Skeletal muscle cell (primary cell): ENCODE data around the gene SPIB.
"Not testable (repeated sequence)": the region's sequence is repeated elsewhere in the genome, so short reads cannot be mapped to it uniquely, and the experiment has no call there.

Experiments used
- DNase-seq: peaks from one replicate; pipeline ENCODE4 v3.0.0-alpha.2; 2010; ENCODE audit warnings: low read depth
- H3K4me3 ChIP-seq: 2 replicates; pipeline ENCODE4 v1.5.1; 2011; ENCODE audit warnings: low read depth, mild to moderate bottlenecking, control low read depth, low read length, moderate library complexity

SPIB gene

DNA sequence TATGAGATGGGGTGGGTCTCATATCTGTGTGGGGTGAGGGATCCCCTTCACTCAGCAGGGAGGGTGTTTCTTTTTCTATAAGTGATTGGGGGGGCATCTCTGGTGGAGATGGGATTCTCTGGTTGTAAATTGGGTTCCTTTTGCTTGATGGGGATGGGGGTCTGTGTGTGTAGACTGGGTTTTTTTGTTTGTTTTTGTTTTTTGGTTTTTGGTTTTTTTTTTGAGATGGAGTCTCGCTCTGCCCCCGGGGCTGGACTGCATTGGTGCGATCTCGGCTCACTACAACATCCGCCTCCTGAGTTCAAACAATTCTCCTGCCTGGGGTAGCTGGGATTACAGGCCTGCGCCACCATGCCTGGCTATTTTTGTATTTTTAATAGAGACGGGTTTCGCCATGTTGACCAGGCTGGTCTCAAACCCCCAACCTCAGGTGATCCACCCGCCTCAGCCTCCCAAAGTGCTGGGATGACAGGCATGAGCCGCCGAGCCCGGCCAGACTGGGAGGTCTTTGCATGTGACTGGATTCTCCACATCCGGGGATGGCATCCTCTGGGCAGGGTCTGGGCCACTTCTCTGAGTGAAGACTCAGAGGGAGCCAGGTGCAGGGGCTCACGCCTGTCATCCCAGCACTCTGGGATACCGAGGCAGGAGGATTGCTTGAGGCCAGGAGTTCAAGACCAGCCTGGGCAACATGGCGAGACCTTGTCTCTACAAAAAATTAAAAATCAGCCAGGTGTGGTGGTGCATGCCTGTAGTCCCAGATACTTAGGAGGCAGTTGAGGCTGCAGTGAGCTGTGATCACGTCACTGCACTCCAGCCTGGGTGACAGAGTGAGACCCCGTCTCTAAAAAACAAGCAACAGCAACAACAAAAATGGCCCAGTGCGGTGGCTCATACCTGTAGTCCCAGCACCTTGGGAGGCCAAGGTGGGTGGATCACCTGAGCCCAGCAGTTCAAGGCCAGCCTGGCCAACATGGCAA, 14.8 kb downstream of the SPIB start:
- H3K4me3 ChIP-seq: no peak overlapping the region
- no peak for DNase-seq

DNA sequence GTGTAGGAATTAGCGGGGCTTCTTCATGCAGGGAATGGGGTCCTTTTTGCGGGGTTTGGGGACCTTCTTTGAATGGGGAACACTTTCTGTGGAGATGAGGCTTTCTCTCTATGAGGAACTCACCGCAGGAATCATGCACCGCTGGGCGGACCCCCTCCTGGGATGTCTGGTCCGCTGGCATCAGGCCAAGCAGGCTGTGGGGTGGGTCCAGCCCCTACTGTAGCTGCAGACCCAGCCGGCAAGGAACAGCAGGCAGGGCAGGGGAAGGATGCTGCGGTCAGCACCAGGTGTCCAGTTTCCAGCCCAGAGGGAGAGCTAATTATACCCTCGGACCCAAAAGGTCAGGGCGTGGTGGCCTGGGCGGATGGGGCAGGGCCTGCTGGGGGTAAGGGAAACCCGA, 15.8 kb downstream of the SPIB start:
- no peak overlapping the region for H3K4me3 ChIP-seq
- DNase-seq: no peak

DNA sequence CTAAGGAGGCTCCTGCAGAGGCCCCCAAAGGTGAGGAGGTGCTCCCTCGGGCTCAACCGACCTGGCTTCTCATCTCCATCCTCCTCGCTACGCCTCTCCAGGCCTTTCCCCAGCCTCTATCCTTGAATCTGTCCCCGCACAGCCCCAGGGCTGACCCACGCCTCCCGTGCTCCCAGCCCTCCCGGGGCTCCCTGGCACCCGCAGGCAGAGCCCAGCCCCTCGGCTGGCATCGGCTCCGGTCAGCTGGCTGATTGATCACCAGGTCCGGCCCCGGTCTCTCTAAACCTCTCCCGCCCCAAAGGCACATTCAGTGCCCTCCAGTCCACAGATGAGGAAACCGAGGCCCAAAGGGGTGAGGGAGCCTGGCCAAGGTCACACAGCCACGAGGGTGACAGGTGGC, 16.5 kb downstream of the SPIB start:
- H3K4me3 ChIP-seq: no peak overlapping the region
- DNase-seq: no peak

DNA sequence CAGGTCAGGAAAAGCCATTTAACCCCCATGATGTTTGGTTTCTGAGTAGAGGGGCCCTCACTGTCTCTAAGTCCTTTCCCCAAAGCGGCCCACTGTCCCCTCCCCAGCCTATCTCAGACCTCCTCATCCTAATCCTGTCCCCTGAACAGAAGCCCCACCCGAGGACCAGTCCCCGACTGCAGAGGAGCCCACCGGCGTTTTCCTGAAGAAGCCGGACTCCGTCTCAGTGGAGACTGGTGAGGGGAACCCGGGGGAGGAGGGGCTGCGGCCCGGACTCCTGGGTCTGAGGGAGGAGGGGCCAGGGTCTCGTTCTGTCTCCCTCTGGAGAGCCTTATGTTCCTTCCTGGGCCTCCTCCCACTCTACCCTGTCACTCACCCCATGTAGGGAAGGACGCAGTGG, 16.9 kb downstream of the SPIB start:
- no peak for DNase-seq

DNA sequence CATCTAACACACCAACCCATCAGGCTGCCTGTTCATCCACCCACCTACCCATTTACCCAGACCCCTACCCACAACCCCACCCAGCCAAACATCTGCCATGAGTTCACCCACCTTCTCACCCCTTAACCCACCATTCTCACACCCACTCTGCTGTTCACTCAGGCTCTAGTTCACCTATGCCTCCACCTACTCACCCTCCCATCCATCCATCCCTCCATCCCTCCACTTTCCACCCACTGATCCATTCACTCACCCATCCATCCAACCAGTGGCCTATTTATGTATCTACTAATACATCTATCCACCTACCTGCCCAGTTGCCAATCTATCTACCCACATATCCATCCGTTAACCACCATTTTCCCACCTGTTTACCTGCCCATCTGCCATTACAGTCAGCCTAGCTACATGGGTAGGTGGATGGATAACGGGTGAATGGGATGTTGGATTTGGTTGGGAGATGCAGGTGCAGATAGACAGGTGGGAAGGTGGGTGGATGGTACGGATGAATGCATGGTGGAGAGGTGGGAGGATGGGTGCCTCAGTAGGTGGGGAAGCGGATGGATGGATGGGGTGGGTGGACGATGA, 19.2 kb downstream of the SPIB start:
- H3K4me3 ChIP-seq: no peak overlapping the region
- DNase-seq: no peak

More for the DNA sequence above, 16.9 kb downstream of the SPIB start:
- no peak overlapping the region for H3K4me3 ChIP-seq

DNA sequence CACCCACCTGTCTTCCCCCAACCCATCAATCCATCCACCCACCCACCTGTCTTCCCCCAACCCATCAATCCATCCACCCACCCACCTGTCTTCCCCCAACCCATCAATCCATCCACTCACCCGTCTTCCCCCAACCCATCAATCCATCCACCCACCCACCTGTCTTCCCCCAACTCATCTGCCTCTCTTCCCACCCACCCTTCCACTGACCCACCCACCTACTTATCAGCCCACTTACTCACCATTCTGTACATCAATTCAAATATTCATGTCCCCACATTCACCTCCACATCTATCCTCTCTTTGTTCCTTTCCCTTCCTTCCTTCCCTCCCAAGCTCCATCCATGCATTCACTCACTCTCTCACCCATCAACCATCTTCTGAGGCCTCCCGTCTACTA, 20.4 kb downstream of the SPIB start:
- H3K4me3 ChIP-seq, DNase-seq: not testable (repeated sequence)

DNA sequence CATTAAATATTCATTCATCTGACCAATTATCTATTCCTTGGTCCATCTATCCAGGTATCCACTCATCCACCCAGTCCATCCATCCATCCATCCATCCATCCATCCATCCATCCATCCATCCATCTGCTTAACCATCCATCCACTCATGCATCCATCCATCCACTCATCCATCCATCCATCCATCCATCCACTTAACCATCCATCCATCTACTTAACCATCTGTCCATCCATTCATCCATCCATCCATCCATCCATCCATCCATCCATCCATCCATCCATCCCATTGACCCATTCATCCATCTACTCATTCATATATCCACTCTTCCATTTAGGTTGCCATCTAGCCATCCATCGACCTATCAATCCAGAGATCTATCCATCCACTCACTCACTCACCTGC, 25.3 kb downstream of the SPIB start:
- DNase-seq: no peak
- H3K4me3 ChIP-seq: no peak overlapping the region

DNA sequence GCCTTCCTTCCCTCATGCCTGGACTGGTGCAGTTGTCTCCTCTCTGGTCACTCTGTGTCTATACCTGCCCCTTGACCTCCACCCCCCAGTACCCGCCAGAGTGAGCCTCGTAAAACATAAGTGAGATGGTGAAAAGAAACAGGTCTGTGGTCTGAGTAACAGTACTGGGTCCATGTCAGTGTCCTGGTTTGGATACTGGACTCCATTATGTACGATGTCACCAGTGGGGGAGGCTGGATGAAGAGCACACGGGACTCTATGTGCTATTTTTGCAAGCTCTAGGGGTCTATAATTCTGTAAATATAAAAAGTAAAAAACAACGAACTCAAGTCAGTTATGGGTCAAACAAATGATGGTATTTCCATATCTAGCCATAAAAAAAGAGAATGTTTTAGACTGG, 28.3 kb downstream of the SPIB start:
- no peak for DNase-seq
- no peak overlapping the region for H3K4me3 ChIP-seq

DNA sequence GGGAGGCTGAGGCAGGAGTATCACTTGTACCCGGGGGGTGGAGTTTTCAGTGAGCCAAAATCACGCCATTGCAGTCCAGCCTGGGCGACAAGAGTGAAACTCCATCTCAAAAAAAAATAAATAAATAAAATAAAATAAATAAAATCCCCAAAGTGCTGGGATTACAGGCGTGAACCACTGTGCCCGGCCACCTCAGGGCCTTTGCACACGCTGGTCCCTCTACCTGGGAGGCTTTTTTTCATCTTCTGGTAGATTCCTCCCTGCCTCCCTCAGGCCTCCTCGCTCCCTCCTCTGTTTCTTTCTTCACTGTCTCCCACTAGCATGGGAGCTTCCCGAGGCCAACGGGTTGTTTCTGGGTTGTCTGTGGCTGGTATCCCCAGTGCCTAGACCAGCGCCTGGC, 29.0 kb downstream of the SPIB start:
- H3K4me3 ChIP-seq: no peak overlapping the region
- no peak for DNase-seq

DNA sequence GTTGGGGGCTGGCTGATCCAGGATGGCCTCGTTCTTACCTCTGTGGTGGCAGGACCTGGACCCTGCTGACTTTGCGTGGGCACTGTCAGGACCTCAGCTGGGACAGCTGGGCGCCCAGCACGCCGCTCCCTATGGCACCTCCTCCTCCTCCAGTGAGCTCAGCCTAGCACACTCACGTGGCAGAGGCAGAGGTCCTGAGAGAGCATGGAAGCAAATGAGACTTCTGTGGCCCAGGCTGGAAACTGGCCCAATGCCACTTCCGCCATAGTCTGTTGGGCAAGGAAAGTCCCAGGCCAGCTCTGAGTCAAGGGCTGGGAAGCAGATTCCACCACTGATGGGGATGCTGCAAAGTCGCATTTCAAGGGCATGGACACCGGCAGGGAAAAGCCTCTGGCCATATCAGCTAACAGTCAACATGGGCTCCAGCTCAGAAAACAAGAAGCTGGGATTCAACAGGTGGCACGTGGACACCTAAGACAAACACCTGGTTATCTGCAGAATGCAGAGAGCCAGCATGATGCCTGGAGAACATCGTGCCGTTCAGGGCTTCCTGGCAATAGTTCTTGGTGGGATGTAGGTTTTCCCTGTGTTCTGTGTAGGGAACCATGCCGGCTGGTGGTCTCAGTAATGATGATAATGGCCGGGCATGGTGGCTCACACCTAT, 30.6 kb downstream of the SPIB start:
- no peak for DNase-seq

DNA sequence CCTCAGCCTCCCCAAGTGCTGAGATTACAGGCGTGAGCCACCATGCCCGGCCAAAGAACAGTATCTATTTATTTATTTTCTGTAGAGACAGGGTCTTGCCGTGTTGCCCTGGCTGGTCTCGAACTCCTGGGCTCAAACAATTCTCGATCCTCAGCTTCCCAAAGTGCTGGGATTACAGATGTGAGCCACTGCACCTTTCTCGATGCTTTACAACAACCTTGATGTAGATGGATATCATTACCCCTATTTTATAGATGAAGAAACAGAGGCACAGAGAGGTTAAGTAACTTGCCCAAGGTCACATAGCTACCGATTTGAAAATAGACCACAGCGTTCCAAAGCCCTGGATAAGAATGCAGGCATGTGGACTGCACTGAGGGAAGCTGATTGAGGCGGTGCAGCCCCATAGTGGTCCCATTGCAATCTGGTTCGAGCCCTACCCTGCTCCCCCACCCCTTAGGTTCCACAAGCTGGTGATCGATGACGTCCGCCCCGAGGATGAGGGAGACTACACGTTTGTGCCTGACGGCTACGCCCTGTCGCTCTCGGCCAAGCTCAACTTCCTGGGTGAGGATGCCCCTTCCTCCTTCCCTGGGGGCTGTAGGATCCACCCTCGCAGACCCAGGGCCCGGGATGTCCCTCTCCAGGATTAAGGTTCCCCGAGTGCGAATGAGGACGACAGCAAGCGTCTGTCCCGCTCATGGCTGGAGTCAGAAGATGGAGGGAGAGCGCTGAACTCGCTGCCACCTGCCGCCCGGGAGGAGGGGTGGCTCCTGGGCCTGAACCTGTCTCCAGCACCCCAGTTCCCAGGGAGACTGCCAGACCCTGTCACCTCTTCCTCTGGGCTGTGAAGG, 31.9 kb downstream of the SPIB start:
- H3K4me3 ChIP-seq: no peak overlapping the region
- no peak for DNase-seq

More for the DNA sequence above, 30.6 kb downstream of the SPIB start:
- H3K4me3 ChIP-seq: no peak overlapping the region

DNA sequence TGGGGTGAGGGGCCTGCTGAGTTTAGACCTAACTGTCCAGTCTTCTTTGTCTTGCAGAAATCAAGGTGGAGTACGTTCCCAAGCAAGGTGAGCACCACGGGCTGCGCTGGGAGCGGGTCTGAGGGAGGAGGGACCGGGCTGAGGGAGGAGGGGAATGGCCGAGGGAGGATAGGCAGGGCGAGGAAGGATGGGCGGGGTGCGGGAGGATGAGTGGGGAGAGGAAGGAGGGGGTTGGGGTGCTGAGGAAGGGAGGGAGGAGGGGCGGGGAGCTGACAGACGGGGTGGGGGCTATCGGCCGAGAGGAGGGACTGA, 32.4 kb downstream of the SPIB start:
- DNase-seq: no peak
- H3K4me3 ChIP-seq: no peak overlapping the region

DNA sequence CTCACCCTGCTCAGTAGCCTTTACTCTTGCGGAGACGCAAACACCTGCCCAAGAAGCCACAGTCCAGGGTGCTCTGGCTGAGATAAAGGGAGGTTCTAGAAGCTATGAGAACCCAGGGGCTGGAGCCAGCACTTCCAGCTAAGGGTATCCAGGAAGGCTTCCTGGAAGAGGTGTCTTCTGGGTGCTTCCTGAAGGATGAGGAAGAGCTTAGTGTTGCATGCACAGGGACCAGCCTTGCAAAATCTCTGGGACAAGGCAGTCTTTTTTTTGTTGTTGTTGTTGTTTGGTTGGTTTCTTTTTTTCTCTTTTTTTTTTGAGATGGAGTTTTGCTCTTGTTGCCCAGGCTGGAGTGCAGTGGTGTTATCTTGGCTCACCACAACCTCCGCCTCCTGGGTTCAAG, 34.5 kb downstream of the SPIB start:
- no peak for DNase-seq
- no peak overlapping the region for H3K4me3 ChIP-seq

DNA sequence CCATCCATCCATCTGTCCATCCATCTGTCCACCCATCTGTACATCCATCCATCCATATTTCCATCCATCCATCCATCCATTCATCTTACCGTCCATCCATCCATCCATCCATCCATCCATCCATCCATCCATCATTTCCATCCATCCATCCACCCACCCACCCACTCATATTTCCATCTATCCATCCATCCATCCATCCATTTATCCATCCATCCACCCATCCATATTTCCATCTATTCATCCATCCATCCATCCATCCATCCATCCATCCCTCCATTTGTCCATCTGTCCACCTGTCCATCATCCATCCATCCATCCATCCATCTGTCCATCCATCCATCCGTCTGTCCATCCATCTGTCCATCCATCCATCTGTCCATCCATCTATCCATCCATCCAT, 37.3 kb downstream of the SPIB start:
- H3K4me3 ChIP-seq: no peak overlapping the region
- DNase-seq: no peak

DNA sequence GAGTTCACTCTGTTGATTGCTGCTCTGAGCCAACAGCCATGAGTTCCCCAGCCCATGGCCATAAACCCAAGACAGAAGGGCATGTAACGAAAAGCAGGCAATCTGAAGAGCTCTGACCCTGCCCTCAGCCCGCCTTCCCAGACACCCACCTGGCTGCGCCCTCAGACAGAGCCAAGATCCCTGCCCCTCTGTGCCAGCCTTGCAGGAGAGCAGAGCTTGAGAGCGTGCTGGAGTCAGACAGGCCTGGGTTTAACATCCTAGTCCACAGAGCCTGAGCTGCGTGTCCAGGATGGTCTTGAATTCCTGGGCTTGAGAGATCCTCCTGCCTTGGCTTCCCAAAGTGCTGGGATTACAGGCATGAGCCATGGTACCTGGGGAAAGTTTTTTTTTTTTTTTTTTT, 38.6 kb downstream of the SPIB start:
- DNase-seq: no peak
- H3K4me3 ChIP-seq: no peak overlapping the region

DNA sequence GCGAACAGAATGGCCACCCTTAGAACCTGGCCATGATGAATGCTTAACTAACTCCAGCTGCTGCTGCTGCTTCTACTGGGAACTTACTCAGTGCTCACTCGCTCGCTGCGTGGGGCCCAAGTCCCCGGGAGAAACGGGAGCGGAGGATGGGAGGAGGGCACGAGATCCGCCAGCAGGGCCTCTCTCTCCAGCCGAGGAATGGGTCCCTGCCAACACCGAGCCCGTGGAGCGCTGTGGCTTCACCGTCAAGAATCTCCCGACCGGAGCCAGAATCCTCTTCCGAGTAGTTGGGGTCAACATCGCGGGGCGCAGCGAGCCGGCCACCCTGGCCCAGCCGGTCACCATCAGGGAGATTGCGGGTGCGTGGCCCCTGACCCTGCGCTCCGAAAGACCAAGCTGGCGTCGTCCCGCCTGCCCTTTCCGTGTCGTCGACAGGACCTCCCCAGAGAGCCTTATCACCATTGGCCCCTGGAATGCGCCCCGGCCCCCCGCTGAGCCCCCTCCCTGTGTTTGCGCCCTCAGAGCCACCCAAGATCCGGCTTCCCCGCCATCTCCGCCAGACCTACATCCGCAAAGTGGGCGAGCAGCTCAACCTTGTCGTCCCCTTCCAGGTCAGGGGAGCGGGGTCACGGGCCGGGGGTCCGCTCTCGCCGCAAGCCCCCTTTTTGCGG, 39.8 kb downstream of the SPIB start:
- no peak overlapping the region for H3K4me3 ChIP-seq
- no peak for DNase-seq

DNA sequence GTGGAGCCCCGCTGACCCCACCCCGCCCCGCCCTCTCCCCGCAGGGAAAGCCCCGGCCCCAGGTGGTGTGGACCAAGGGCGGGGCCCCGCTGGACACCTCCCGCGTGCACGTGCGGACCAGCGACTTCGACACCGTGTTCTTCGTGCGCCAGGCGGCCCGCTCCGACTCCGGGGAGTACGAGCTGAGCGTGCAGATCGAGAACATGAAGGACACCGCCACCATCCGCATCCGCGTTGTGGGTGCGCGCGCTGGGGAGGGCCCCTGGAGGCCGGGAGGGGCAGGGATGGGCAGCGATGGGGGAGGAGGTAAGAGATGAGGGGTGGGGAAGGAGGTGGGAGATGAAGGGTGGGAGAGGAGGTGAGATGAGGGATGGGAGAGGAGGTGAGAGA, 40.3 kb downstream of the SPIB start:
- H3K4me3 ChIP-seq: no peak overlapping the region

DNA sequence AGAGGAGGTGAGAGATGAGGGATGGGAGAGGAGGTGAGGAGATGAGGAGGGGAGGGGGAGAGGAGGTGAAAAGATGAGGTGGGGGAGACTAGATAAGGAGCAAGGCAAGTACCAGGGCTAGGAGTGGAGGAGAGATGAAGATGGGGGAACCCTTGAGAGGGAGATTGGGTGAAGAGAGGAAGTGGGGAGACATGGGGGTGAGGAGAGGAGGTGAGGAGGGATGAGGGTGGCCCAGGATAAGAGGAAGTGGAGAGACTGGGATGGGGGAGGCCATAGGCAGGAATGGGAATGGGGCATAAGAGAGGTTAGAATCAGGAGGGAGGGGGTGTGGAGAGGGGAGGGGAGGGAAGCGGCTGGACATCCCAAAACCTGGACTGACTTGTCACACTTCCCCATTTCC, 40.9 kb downstream of the SPIB start:
- DNase-seq: no peak
- no peak overlapping the region for H3K4me3 ChIP-seq

More for the DNA sequence above, 40.3 kb downstream of the SPIB start:
- no peak for DNase-seq

DNA sequence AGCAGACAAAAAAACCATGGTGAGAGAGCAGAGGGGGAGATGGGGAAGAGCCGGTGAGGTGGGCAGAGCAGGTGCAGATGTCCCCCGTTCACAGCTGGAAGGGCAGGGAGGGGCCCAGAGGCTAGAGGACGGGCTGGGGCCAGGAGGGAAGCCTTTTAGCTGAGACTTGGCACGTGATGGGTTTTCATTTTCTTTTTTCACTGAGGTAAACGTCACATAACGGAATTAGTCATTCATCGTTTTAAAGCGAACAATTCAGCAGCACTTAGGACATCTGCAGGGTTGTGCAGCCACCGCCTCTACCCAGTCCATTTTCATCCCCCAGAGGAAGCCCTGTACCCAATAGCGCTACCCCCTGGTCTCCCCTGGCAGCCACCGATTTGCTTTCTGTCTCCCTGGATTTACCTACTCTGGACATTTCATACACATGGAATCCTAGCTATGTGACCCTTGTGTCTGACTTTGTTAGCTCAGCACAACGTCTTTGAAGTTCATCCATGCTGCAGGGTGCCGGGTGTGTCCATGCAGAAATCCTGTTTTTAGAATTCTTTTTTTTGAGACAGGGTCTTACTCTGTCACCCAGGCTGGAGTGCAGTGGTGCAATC, 41.5 kb downstream of the SPIB start:
- no peak overlapping the region for H3K4me3 ChIP-seq
- no peak for DNase-seq
